Smooth muscle cell (in vitro differentiated cells): ENCODE results near the gene HIVEP3. TPM values are rescaled to one million over a fixed set of nuclear protein-coding genes. Genes with fewer than 3 reads are reported as not detected.

ENCODE experiments used
- DNase-seq: peaks from one replicate; lab custom pipeline; 2025; ENCODE audit not compliant: unreplicated experiment; lab: John Stamatoyannopoulos, UW
- H2AFZ ChIP-seq: fragments of 200-600 bp; sonication (generic); 2 replicates; pipeline ENCODE4 v1.6.0; 2016; ENCODE audit warnings: antibody characterized with exemption, low read depth, mild to moderate bottlenecking
- H3F3A ChIP-seq: fragments of 200-600 bp; sonication (generic); 2 replicates; pipeline ENCODE4 v1.6.0; 2017; ENCODE audit warnings: antibody characterized with exemption, low read depth
- H3K27ac ChIP-seq: fragments of 200-600 bp; sonication (generic); 2 replicates; pipeline ENCODE4 v1.5.1; 2016; ENCODE audit warnings: low read depth, mild to moderate bottlenecking
- H3K27me3 ChIP-seq: fragments of 200-600 bp; sonication (generic); 2 replicates; pipeline ENCODE4 v1.6.1; 2016; ENCODE audit warnings: low read depth, mild to moderate bottlenecking
- H3K36me3 ChIP-seq: fragments of 200-600 bp; sonication (generic); 2 replicates; pipeline ENCODE4 v1.5.1; 2016; ENCODE audit warnings: low read depth
- H3K4me1 ChIP-seq: fragments of 200-600 bp; sonication (generic); 2 replicates; pipeline ENCODE4 v1.5.1; 2016; ENCODE audit warnings: low read depth
- H3K4me2 ChIP-seq: fragments of 200-600 bp; sonication (generic); 2 replicates; pipeline ENCODE4 v1.6.0; 2016; ENCODE audit warnings: mild to moderate bottlenecking
- H3K4me3 ChIP-seq: fragments of 200-600 bp; sonication (generic); 2 replicates; pipeline ENCODE4 v1.5.1; 2016; ENCODE audit warnings: mild to moderate bottlenecking
- H3K79me2 ChIP-seq: fragments of 200-600 bp; sonication (generic); 2 replicates; pipeline ENCODE4 v1.6.0; 2016; ENCODE audit warnings: low read depth, mild to moderate bottlenecking
- H3K9ac ChIP-seq: fragments of 200-600 bp; sonication (generic); 2 replicates; pipeline ENCODE4 v1.6.0; 2016; ENCODE audit warnings: low read depth
- H3K9me3 ChIP-seq: fragments of 200-600 bp; sonication (generic); replicated peaks from 2 replicates; pipeline ENCODE4 v1.5.1; 2016; ENCODE audit warnings: low read depth
- H4K20me1 ChIP-seq: fragments of 200-600 bp; sonication (generic); 2 replicates; pipeline ENCODE4 v1.6.0; 2016; ENCODE audit warnings: low read depth
- CTCF ChIP-seq: fragments of 200-600 bp; sonication (generic); IDR thresholded peaks from 2 replicates; pipeline ENCODE4 v1.5.1; 2017; ENCODE audit warnings: borderline replicate concordance, mild to moderate bottlenecking, antibody characterized with exemption; ENCODE audit not compliant: insufficient read depth, poor library complexity, severe bottlenecking
- WGBS: methylation state at CpG from one replicate; pipeline ENCODE4 v1.1.7; 2016; ENCODE audit warnings: low lambda C conversion rate; 5-methylcytosine and 5-hydroxymethylcytosine counted together
- polyA plus RNA-seq: library from polyadenylated mRNA; unstranded; fragments of >200 nt; fragmentation: Nextera tagmentation; extraction: Ambion mirVana; gene quantifications from 2 replicates; pipeline ENCODE4 v1.2.1, GENCODE V29; 2016
- total RNA-seq: library from RNA; depleted of rRNA; stranded (reverse); fragments of >200 nt; gene quantifications from 2 replicates; pipeline ENCODE4 v1.2.3, GENCODE V29; 2014

Gene HIVEP3
- total and polyA plus RNA-seq, 2 experiments from 2014 or later = 2.1 to 6.4 TPM

GRCh38 chr1:41478118-41478748 lies 440.5 kb downstream of the HIVEP3 start:
- peaks cover 6% of the 10 kb centered on the region for H3K4me1 ChIP-seq
- DNase-seq = no peak

GRCh38 chr1:41476807-41477361 lies 441.8 kb downstream of the HIVEP3 start:
- Histone ChIP-seq H3K4me3 (no peak overlapping the region), H3K27me3 (no peaks in the 10 kb centered on the region), H3K79me2 (no peaks in the 10 kb centered on the region), H3K4me2 (no peak overlapping the region), H2AFZ (no peak overlapping the region), H4K20me1 (no peaks in the 10 kb centered on the region), H3K4me1 (no peaks in the 10 kb centered on the region), H3K9ac (no peak overlapping the region), H3K9me3 (no peaks in the 10 kb centered on the region), H3F3A (no peaks in the 10 kb centered on the region), H3K27ac (no peak overlapping the region), H3K36me3 (no peaks in the 10 kb centered on the region)
- TF ChIP-seq CTCF = no peak
- WGBS = 95% methylated on average over 11 of the region's 11 CpGs
- DNase-seq = no peak

More at GRCh38 chr1:41478118-41478748, 440.5 kb downstream of the HIVEP3 start:
- Histone ChIP-seq H4K20me1 (no peaks in the 10 kb centered on the region), H3K27ac (no peak overlapping the region), H3K9ac (no peak overlapping the region), H3K4me2 (no peak overlapping the region), H3K79me2 (no peaks in the 10 kb centered on the region), H3K27me3 (no peaks in the 10 kb centered on the region), H3F3A (no peaks in the 10 kb centered on the region), H3K4me3 (no peak overlapping the region), H3K9me3 (no peaks in the 10 kb centered on the region), H3K36me3 (no peaks in the 10 kb centered on the region), H2AFZ (no peak overlapping the region)
- no peak for TF ChIP-seq CTCF
- WGBS = 89% methylated on average over 12 of the region's 12 CpGs

- H3K79me2 ChIP-seq = no peaks in the 10 kb centered on the region
- H3F3A ChIP-seq = no peaks in the 10 kb centered on the region
- H3K27me3 ChIP-seq = no peaks in the 10 kb centered on the region
- H3K27ac ChIP-seq = no peak overlapping the region
- H3K4me3 ChIP-seq = no peak overlapping the region
- peak; percentile 6 for TF ChIP-seq CTCF
- no peaks in the 10 kb centered on the region for H3K36me3 ChIP-seq
- H3K4me1 ChIP-seq = no peaks in the 10 kb centered on the region
- no peak for DNase-seq
- no peaks in the 10 kb centered on the region for H3K9me3 ChIP-seq
- H3K4me2 ChIP-seq = no peak overlapping the region
- no peaks in the 10 kb centered on the region for H4K20me1 ChIP-seq
- WGBS = 57% methylated on average over 8 of the region's 8 CpGs
- no peak overlapping the region for H3K9ac ChIP-seq
- no peak overlapping the region for H2AFZ ChIP-seq
Measured at GRCh38 chr1:41475859-41476567, 442.7 kb downstream of the HIVEP3 start.
